Mesendoderm (in vitro differentiated cells): ENCODE results near the gene HOXD10.

Experiments used
- DNase-seq: peaks from one replicate; pipeline ENCODE4 v3.0.0; 2013
- H2AK5ac ChIP-seq: 2 replicates; pipeline ENCODE4 v1.6.1; 2013; ENCODE audit warnings: low read length, inconsistent platforms
- H2BK120ac ChIP-seq: 2 replicates; pipeline ENCODE4 v1.6.1; 2013; ENCODE audit warnings: low read depth, mild to moderate bottlenecking, low read length, moderate library complexity, mixed read lengths
- H2BK15ac ChIP-seq: replicated peaks from 2 replicates; pipeline ENCODE4 v1.6.1; 2013; ENCODE audit warnings: low read depth, mild to moderate bottlenecking, moderate library complexity
- H2BK5ac ChIP-seq: 2 replicates; pipeline ENCODE4 v1.6.1; 2013; ENCODE audit warnings: low read length, inconsistent platforms
- H3K18ac ChIP-seq: 2 replicates; pipeline ENCODE4 v1.6.1; 2013; ENCODE audit warnings: mild to moderate bottlenecking, low read length, mixed read lengths
- H3K23ac ChIP-seq: one replicate; pipeline ENCODE4 v1.6.1; 2013; ENCODE audit warnings: low read length
- H3K27ac ChIP-seq: 2 replicates; pipeline ENCODE4 v1.5.1; 2013; ENCODE audit warnings: low read depth, mild to moderate bottlenecking, inconsistent platforms, low read length, moderate library complexity
- H3K27me3 ChIP-seq: 2 replicates; pipeline ENCODE4 v1.6.1; 2013; ENCODE audit warnings: low read length, control low read depth, mild to moderate bottlenecking, inconsistent platforms; ENCODE audit not compliant: insufficient read depth, poor library complexity
- H3K36me3 ChIP-seq: 2 replicates; pipeline ENCODE4 v1.6.1; 2013; ENCODE audit warnings: low read length, inconsistent platforms; ENCODE audit not compliant: control insufficient read depth, insufficient read depth
- H3K4ac ChIP-seq: one replicate; pipeline ENCODE4 v1.6.1; 2013; ENCODE audit warnings: low read depth, mild to moderate bottlenecking, low read length, moderate library complexity
- H3K4me1 ChIP-seq: 2 replicates; pipeline ENCODE4 v1.6.1; 2013; ENCODE audit warnings: low read depth, low read length, inconsistent platforms; ENCODE audit not compliant: control insufficient read depth
- H3K4me2 ChIP-seq: 2 replicates; pipeline ENCODE4 v1.6.1; 2013; ENCODE audit warnings: low read length
- H3K4me3 ChIP-seq: 2 replicates; pipeline ENCODE4 v1.5.1; 2013; ENCODE audit warnings: mild to moderate bottlenecking, low read length
- H3K56ac ChIP-seq: one replicate; pipeline ENCODE4 v1.6.1; 2013; ENCODE audit warnings: low read length
- H3K79me1 ChIP-seq: 2 replicates; pipeline ENCODE4 v1.6.1; 2013; ENCODE audit warnings: low read length, inconsistent platforms
- H3K79me2 ChIP-seq: 2 replicates; pipeline ENCODE4 v1.6.1; 2013; ENCODE audit warnings: mild to moderate bottlenecking, low read length; ENCODE audit not compliant: control insufficient read depth, insufficient read depth
- H3K9ac ChIP-seq: 2 replicates; pipeline ENCODE4 v1.6.1; 2013; ENCODE audit warnings: low read length, inconsistent platforms
- H4K5ac ChIP-seq: one replicate; pipeline ENCODE4 v1.6.1; 2013; ENCODE audit warnings: low read length
- H4K8ac ChIP-seq: one replicate; pipeline ENCODE4 v1.6.1; 2013; ENCODE audit warnings: low read depth, mild to moderate bottlenecking, control low read depth, low read length, moderate library complexity
- WGBS: extraction: QIAGEN DNeasy Blood & Tissue Kit; methylation state at CpG from one replicate; pipeline ENCODE4 v1.1.7; 2013; ENCODE audit warnings: low lambda C conversion rate, missing lambda C conversion rate; ENCODE audit not compliant: insufficient coverage; ENCODE audit errors: extremely low coverage; 5-methylcytosine and 5-hydroxymethylcytosine counted together

HOXD10 gene

DNA sequence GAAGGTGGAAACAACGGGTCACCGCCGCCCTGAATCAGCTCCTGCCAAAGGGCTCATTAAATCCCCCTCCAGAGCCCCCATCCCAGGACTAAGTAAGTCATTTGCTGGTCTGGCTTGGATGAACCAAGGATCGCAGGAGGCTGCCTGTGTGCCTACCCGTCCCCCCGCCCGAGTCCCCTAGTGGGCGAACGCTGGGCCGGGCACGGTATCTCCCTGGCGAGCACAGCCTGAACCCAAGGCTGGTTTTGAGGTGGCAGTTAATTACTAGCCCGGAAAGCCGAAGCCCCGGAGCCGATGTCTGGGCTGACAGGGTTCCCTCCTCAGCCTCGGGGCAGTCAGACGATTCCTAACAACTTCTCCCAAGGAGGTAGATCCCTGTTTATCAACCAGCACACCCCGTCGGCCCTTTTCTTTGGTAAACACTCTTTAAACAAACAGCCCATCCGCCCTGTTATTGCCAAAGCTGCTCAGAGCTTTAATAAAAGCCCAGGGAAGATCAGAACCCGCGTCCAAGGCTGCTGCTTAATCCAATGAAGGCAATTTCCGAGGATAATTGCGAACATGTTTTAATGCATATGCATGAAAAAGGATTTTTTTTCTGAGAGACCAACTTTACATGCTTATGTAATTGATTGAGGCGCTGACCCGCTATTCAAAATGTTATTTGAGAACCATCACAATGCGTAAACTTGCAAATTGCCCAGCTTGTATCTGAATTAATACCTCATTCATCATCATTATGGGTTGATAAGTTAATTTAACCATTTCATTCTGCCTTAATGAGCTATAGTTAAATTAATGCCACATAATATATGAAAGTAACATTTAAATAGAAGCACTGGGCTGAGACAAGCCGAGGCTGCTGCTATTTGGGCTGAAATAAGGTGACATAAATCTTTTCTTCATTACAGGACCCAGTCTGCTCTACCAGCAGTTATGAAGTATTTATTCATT lies 43.4 kb upstream of the HOXD10 start:
- no peak overlapping the region for H4K5ac ChIP-seq
- peaks cover 2% of the 10 kb centered on the region for H3K4me1 ChIP-seq
- no peak for DNase-seq
- no peak overlapping the region for H3K9ac ChIP-seq
- no peaks in the 10 kb centered on the region for H3K79me1 ChIP-seq
- H2AK5ac ChIP-seq = no peak overlapping the region
- no peak overlapping the region for H3K4me3 ChIP-seq
- H3K36me3 ChIP-seq = no peaks in the 10 kb centered on the region
- H3K79me2 ChIP-seq = no peaks in the 10 kb centered on the region
- no peak overlapping the region for H2BK120ac ChIP-seq
- no peak overlapping the region for H4K8ac ChIP-seq
- no peak overlapping the region for H3K18ac ChIP-seq
- peaks cover 80% of the 10 kb centered on the region for H3K27me3 ChIP-seq
- whole genome bisulfite sequencing = no CpG with 5 or more reads among the region's 29 CpGs
- H3K27ac ChIP-seq = no peak overlapping the region
- H3K56ac ChIP-seq = no peak overlapping the region
- H3K23ac ChIP-seq = no peak overlapping the region
- no peak overlapping the region for H3K4me2 ChIP-seq
- H2BK5ac ChIP-seq = no peak overlapping the region
- H2BK15ac ChIP-seq = no peak overlapping the region
- no peak overlapping the region for H3K4ac ChIP-seq

DNA sequence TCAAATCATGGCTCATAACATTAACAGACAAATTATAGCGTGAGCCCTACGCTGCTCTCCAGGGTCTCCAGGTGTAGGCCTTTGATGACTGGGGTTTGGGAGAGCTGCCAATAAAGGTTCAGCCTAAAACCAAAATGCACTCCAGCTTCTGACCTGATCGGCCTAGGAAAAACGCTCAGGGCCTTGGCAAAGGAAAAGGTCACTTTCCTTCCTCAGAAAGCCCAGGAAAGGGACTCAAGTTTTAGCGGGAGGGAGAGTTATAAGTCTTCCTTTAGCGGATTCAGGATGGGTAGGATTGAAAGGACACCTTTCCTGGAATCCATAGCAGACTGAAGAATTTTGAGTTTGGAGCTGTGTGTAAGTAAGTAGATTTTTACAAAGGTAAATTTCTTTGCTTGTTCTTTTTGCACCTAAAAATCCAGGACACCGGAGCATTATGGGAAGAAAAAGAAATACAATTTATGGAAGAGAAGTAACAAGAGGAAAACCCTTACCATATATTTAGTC lies 41.6 kb upstream of the HOXD10 start:
- H4K5ac ChIP-seq = no peak overlapping the region
- no peak overlapping the region for H3K18ac ChIP-seq
- no peak for DNase-seq
- H3K9ac ChIP-seq = no peak overlapping the region
- H3K27ac ChIP-seq = no peak overlapping the region
- H3K27me3 ChIP-seq = peaks cover 80% of the 10 kb centered on the region
- no peak overlapping the region for H2BK5ac ChIP-seq
- H3K4me2 ChIP-seq = no peak overlapping the region
- no peaks in the 10 kb centered on the region for H3K79me2 ChIP-seq
- H2AK5ac ChIP-seq = no peak overlapping the region
- H2BK120ac ChIP-seq = no peak overlapping the region
- no peaks in the 10 kb centered on the region for H3K36me3 ChIP-seq
- no peak overlapping the region for H3K4me3 ChIP-seq
- H3K4ac ChIP-seq = no peak overlapping the region
- peaks cover 2% of the 10 kb centered on the region for H3K4me1 ChIP-seq
- no peak overlapping the region for H3K23ac ChIP-seq
- no peak overlapping the region for H3K56ac ChIP-seq
- no peaks in the 10 kb centered on the region for H3K79me1 ChIP-seq
- H2BK15ac ChIP-seq = no peak overlapping the region
- no peak overlapping the region for H4K8ac ChIP-seq
- WGBS = no CpG with 5 or more reads among the region's 7 CpGs

GRCh38 chr2:176075481-176075880 lies 41.1 kb upstream of the HOXD10 start:
- Histone ChIP-seq H3K18ac (no peak overlapping the region), H4K5ac (no peak overlapping the region), H2BK120ac (no peak overlapping the region), H3K79me2 (no peaks in the 10 kb centered on the region), H3K27me3 (peaks cover 78% of the 10 kb centered on the region), H3K79me1 (no peaks in the 10 kb centered on the region), H2BK15ac (no peak overlapping the region), H4K8ac (no peak overlapping the region), H3K27ac (no peak overlapping the region), H2AK5ac (no peak overlapping the region), H3K4me3 (no peak overlapping the region), H3K36me3 (no peaks in the 10 kb centered on the region), H3K9ac (no peak overlapping the region), H3K4me2 (peak overlapping the region; percentile 26), H3K56ac (no peak overlapping the region), H3K23ac (no peak overlapping the region), H2BK5ac (no peak overlapping the region), H3K4ac (no peak overlapping the region), H3K4me1 (peaks cover 2% of the 10 kb centered on the region)
- no CpG with 5 or more reads among the region's 15 CpGs for WGBS
- peak; percentile 80 for DNase-seq

- no peak overlapping the region for H3K4ac ChIP-seq
- WGBS = no CpG with 5 or more reads among the region's 7 CpGs
- H3K4me1 ChIP-seq = peaks cover 2% of the 10 kb centered on the region
- no peaks in the 10 kb centered on the region for H3K36me3 ChIP-seq
- H2BK5ac ChIP-seq = no peak overlapping the region
- no peak overlapping the region for H3K4me2 ChIP-seq
- H2BK15ac ChIP-seq = no peak overlapping the region
- H3K79me1 ChIP-seq = no peaks in the 10 kb centered on the region
- H4K8ac ChIP-seq = no peak overlapping the region
- H3K23ac ChIP-seq = no peak overlapping the region
- DNase-seq = no peak
- no peak overlapping the region for H3K4me3 ChIP-seq
- H3K27me3 ChIP-seq = peaks cover 78% of the 10 kb centered on the region
- no peak overlapping the region for H3K9ac ChIP-seq
- H3K79me2 ChIP-seq = no peaks in the 10 kb centered on the region
- no peak overlapping the region for H4K5ac ChIP-seq
- H3K27ac ChIP-seq = no peak overlapping the region
- no peak overlapping the region for H3K56ac ChIP-seq
- no peak overlapping the region for H2AK5ac ChIP-seq
- no peak overlapping the region for H2BK120ac ChIP-seq
- no peak overlapping the region for H3K18ac ChIP-seq
Measured at GRCh38 chr2:176076063-176076462, 40.5 kb upstream of the HOXD10 start.

GRCh38 chr2:176076796-176077195 lies 39.8 kb upstream of the HOXD10 start:
- no peak overlapping the region for H3K23ac ChIP-seq
- no peak for DNase-seq
- peaks cover 78% of the 10 kb centered on the region for H3K27me3 ChIP-seq
- H3K18ac ChIP-seq = no peak overlapping the region
- no peak overlapping the region for H2BK5ac ChIP-seq
- H3K4me2 ChIP-seq = no peak overlapping the region
- H3K4ac ChIP-seq = no peak overlapping the region
- no peaks in the 10 kb centered on the region for H3K36me3 ChIP-seq
- no peak overlapping the region for H3K4me3 ChIP-seq
- H2AK5ac ChIP-seq = no peak overlapping the region
- H2BK120ac ChIP-seq = no peak overlapping the region
- no CpG with 5 or more reads among the region's 2 CpGs for WGBS
- no peak overlapping the region for H3K9ac ChIP-seq
- H2BK15ac ChIP-seq = no peak overlapping the region
- H3K27ac ChIP-seq = no peak overlapping the region
- H4K5ac ChIP-seq = no peak overlapping the region
- H3K56ac ChIP-seq = no peak overlapping the region
- no peaks in the 10 kb centered on the region for H3K79me1 ChIP-seq
- no peak overlapping the region for H4K8ac ChIP-seq
- H3K79me2 ChIP-seq = no peaks in the 10 kb centered on the region
- H3K4me1 ChIP-seq = peaks cover 2% of the 10 kb centered on the region
